ENCODE data around the gene TMEM235. TPM values are rescaled to one million over a fixed set of nuclear protein-coding genes. Genes with fewer than 3 reads are reported as not detected.

The TMEM235 gene
- polyA plus RNA-seq, 1 of the 3 experiments (the other 2 are of a cell fraction), result not detected

DNA sequence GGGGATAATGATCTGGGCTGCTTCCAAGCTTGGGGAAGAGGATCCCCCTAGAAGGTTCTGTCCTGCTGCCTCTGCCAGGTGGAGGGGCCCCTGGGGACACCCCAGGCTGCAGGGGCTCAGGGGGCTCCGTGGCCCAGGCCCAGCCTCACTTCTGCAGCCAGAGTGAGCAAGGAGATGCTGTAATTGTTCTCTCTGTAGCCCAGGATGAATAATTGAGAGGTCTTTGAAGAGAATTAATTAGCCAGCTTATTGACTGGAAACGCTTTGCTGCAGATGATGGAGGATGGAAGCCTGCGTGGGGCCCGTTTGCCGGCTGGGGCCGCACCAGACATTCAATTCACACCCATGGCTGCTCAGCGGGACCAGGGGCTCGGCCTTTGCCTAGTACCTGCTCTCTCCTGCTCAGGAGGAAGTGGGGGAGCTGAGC, 38.5 kb downstream of the TMEM235 start (continued):
- TF ChIP-seq, protein P1, sequence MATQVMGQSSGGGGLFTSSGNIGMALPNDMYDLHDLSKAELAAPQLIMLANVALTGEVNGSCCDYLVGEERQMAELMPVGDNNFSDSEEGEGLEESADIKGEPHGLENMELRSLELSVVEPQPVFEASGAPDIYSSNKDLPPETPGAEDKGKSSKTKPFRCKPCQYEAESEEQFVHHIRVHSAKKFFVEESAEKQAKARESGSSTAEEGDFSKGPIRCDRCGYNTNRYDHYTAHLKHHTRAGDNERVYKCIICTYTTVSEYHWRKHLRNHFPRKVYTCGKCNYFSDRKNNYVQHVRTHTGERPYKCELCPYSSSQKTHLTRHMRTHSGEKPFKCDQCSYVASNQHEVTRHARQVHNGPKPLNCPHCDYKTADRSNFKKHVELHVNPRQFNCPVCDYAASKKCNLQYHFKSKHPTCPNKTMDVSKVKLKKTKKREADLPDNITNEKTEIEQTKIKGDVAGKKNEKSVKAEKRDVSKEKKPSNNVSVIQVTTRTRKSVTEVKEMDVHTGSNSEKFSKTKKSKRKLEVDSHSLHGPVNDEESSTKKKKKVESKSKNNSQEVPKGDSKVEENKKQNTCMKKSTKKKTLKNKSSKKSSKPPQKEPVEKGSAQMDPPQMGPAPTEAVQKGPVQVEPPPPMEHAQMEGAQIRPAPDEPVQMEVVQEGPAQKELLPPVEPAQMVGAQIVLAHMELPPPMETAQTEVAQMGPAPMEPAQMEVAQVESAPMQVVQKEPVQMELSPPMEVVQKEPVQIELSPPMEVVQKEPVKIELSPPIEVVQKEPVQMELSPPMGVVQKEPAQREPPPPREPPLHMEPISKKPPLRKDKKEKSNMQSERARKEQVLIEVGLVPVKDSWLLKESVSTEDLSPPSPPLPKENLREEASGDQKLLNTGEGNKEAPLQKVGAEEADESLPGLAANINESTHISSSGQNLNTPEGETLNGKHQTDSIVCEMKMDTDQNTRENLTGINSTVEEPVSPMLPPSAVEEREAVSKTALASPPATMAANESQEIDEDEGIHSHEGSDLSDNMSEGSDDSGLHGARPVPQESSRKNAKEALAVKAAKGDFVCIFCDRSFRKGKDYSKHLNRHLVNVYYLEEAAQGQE (IDR thresholded peaks at IDR 0.05; ENCODE audit: low read depth, low read length), result no peak
- no peak for TF ChIP-seq ELF1 (IDR thresholded peaks at IDR 0.05)
- TF ChIP-seq, protein P2, sequence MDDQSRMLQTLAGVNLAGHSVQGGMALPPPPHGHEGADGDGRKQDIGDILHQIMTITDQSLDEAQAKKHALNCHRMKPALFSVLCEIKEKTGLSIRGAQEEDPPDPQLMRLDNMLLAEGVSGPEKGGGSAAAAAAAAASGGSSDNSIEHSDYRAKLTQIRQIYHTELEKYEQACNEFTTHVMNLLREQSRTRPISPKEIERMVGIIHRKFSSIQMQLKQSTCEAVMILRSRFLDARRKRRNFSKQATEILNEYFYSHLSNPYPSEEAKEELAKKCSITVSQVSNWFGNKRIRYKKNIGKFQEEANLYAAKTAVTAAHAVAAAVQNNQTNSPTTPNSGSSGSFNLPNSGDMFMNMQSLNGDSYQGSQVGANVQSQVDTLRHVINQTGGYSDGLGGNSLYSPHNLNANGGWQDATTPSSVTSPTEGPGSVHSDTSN (IDR thresholded peaks at IDR 0.05), result no peak
- no peak for TF ChIP-seq YY1 (IDR thresholded peaks at IDR 0.05; ENCODE audit: low read depth)
- TF ChIP-seq, protein P3, sequence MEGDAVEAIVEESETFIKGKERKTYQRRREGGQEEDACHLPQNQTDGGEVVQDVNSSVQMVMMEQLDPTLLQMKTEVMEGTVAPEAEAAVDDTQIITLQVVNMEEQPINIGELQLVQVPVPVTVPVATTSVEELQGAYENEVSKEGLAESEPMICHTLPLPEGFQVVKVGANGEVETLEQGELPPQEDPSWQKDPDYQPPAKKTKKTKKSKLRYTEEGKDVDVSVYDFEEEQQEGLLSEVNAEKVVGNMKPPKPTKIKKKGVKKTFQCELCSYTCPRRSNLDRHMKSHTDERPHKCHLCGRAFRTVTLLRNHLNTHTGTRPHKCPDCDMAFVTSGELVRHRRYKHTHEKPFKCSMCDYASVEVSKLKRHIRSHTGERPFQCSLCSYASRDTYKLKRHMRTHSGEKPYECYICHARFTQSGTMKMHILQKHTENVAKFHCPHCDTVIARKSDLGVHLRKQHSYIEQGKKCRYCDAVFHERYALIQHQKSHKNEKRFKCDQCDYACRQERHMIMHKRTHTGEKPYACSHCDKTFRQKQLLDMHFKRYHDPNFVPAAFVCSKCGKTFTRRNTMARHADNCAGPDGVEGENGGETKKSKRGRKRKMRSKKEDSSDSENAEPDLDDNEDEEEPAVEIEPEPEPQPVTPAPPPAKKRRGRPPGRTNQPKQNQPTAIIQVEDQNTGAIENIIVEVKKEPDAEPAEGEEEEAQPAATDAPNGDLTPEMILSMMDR (IDR thresholded peaks at IDR 0.05), result no peak
- no peak for TF ChIP-seq SIN3A (IDR thresholded peaks at IDR 0.05; ENCODE audit: borderline replicate concordance, low read depth, low read length)
- TF ChIP-seq TCF12 (IDR thresholded peaks at IDR 0.05), result no peak

DNA sequence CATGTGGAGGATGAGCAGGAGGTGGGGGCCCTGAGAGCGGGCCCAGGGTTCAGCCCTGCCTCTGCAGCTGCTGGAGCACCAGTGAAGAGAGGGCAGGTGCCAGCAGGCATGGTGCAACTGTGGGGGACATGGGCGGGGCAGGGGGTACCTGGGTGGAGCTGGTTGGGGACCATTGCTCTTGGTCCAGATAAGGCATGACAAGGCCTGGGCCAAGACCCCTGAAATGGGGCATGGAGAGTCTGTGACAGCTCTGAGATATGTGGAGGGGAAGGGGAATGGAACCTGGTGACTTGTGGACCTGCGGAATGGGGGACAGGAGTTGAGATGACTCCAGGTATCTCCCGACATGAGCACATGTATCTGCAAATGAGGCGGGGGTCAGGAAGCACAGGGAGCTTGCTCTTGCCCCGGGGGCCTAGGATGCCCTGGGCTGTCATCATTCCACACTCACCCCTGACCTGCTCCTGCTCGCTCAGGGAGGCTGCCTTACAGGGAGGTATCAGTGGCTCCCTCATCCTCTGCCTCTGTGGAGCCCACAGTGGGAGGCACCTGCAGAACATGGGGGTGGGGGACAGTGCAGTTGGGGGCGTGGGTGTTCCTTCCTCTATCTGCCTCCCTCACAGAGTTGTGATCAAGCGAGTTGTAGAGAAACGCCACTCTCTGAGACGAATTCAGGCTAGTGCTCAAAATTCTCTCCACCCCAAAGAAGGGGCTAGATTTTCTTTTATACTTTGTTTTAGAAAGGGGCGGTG, 40.2 kb downstream of the TMEM235 start:
- no peak overlapping the region for H2AFZ ChIP-seq (ENCODE audit: low read depth)
- no peak for DNase-seq
- ChIA-PET CTCF (interaction anchor here (0.9 to 6.6 kb wide), 6 partner anchors 16 to 150 kb away, joined by 3 to 46 read pairs (median 14); no protein-coding TSS in a partner anchor), POLR2A (interaction anchor here (1.1 to 3.7 kb wide), 2 partner anchors 10 to 13 kb away, joined by 5 to 13 read pairs; no protein-coding TSS in a partner anchor)
- no peaks in the 10 kb centered on the region for H3K79me2 ChIP-seq (ENCODE audit: insufficient read depth)
- H3K27ac ChIP-seq (ENCODE audit: low read depth in 2 of 2, low read length in 1 of 2), result peak overlapping the region in 1 of 2 experiments; percentile 16; a peak in 1 of 4 replicates
- H3K4me3 ChIP-seq (ENCODE audit: low read depth in 2 of 2, low read length in 1 of 2), result no peak overlapping the region
- H3K9me2 ChIP-seq, result no peaks in the 10 kb centered on the region
- H3K4me2 ChIP-seq, result no peak overlapping the region
- H4K20me1 ChIP-seq (ENCODE audit: insufficient read depth), result no peaks in the 10 kb centered on the region
- WGBS (ENCODE audit: low lambda C conversion rate), result 69% methylated on average over 11 of the region's 12 CpGs
- H3K9ac ChIP-seq, result no peak overlapping the region
- H3K4me1 ChIP-seq (ENCODE audit: control insufficient read depth in 1 of 2, insufficient read depth in 2 of 2, low read depth in 1 of 2, low read length in 1 of 2), result peaks cover 0 to 62% of the 10 kb centered on the region in 2 experiments; a peak in 2 of 4 replicates
- H3F3A ChIP-seq (replicated peaks; ENCODE audit: insufficient read depth), result no peaks in the 10 kb centered on the region
- TF ChIP-seq TCF12 (IDR thresholded peaks at IDR 0.05) (no peak), JUND (IDR thresholded peaks at IDR 0.05) (no peak)
- H3K36me3 ChIP-seq (replicated peaks in 1 of 2; ENCODE audit: control insufficient read depth in 1 of 2, insufficient read depth in 2 of 2, low read length in 1 of 2), result no peaks in the 10 kb centered on the region
- H3K27me3 ChIP-seq (ENCODE audit: insufficient read depth), result peaks cover 16% of the 10 kb centered on the region
- no peaks in the 10 kb centered on the region for H3K9me3 ChIP-seq

Measured in SK-N-SH (cell line).